SU-DHL-6 (cell line): ENCODE data around the gene ATXN2L.

Experiments used
- EZH2phosphoT487 ChIP-seq: fragments of 200-600 bp; sonication (generic), shearing (Covaris generic); conservative IDR thresholded peaks from 2 replicates; pipeline ENCODE4 v1.6.1; 2018; ENCODE audit warnings: mild to moderate bottlenecking, antibody characterized with exemption, low read length, moderate library complexity, mixed read lengths
- TF ChIP-seq, protein P1 (sequence below): fragments of 200-600 bp; sonication (generic); IDR thresholded peaks from one replicate; pipeline ENCODE4 v1.5.1; 2017; ENCODE audit warnings: antibody characterized with exemption, mild to moderate bottlenecking, low read length, moderate library complexity; ENCODE audit not compliant: insufficient read depth, poor library complexity, severe bottlenecking

- TF ChIP-seq, protein P1, sequence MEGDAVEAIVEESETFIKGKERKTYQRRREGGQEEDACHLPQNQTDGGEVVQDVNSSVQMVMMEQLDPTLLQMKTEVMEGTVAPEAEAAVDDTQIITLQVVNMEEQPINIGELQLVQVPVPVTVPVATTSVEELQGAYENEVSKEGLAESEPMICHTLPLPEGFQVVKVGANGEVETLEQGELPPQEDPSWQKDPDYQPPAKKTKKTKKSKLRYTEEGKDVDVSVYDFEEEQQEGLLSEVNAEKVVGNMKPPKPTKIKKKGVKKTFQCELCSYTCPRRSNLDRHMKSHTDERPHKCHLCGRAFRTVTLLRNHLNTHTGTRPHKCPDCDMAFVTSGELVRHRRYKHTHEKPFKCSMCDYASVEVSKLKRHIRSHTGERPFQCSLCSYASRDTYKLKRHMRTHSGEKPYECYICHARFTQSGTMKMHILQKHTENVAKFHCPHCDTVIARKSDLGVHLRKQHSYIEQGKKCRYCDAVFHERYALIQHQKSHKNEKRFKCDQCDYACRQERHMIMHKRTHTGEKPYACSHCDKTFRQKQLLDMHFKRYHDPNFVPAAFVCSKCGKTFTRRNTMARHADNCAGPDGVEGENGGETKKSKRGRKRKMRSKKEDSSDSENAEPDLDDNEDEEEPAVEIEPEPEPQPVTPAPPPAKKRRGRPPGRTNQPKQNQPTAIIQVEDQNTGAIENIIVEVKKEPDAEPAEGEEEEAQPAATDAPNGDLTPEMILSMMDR, result no peak
- no peak for TF ChIP-seq EZH2phosphoT487
These were observed 22.5 kb downstream of the ATXN2L start for GRCh38 chr16:28845293-28845692.
